ENCODE measurements around the gene DAB2IP.

Gene DAB2IP

GRCh38 chr9:121807069-121807822 lies 155.8 kb downstream of the DAB2IP start:
- no peak for DNase-seq

GRCh38 chr9:121807823-121808278 lies 156.4 kb downstream of the DAB2IP start:
- no peak for DNase-seq

GRCh38 chr9:121808781-121809180 lies 157.3 kb downstream of the DAB2IP start:
- no peak for DNase-seq

GRCh38 chr9:121809356-121810050 lies 158.1 kb downstream of the DAB2IP start:
- no peak for DNase-seq

- DNase-seq = no peak
Measured at GRCh38 chr9:121810489-121810888, 159.1 kb downstream of the DAB2IP start.

- DNase-seq = no peak
Measured at GRCh38 chr9:121811140-121811539, 159.7 kb downstream of the DAB2IP start.

- DNase-seq = no peak
Measured at GRCh38 chr9:121811751-121812150, 160.3 kb downstream of the DAB2IP start.

- DNase-seq = no peak
Measured at GRCh38 chr9:121812159-121812735, 160.8 kb downstream of the DAB2IP start.

GRCh38 chr9:121813519-121814210 lies 162.2 kb downstream of the DAB2IP start:
- no peak for DNase-seq

- no peak for DNase-seq
Measured at GRCh38 chr9:121814594-121814993, 163.2 kb downstream of the DAB2IP start.

- DNase-seq = no peak
Measured at GRCh38 chr9:121815084-121815483, 163.7 kb downstream of the DAB2IP start.

- no peak for DNase-seq
Measured at GRCh38 chr9:121815546-121816448, 164.4 kb downstream of the DAB2IP start.

- DNase-seq = no peak
Measured at GRCh38 chr9:121816449-121816817, 165.0 kb downstream of the DAB2IP start.

- no peak for DNase-seq
Measured at GRCh38 chr9:121816845-121817450, 165.5 kb downstream of the DAB2IP start.

- no peak for DNase-seq
Measured at GRCh38 chr9:121817476-121817875, 166.0 kb downstream of the DAB2IP start.

GRCh38 chr9:121818016-121818661 lies 166.7 kb downstream of the DAB2IP start:
- no peak for DNase-seq

GRCh38 chr9:121818841-121819427 lies 167.5 kb downstream of the DAB2IP start:
- DNase-seq = no peak

- no peak for DNase-seq
Measured at GRCh38 chr9:121819428-121820231, 168.2 kb downstream of the DAB2IP start.

- no peak for DNase-seq
Measured at GRCh38 chr9:121820286-121821005, 169.0 kb downstream of the DAB2IP start.

Data from CD4-positive, alpha-beta T cell treated with Interleukin-21 for 1 hour (primary cell).